Liver (tissue), 9 donors: ENCODE measurements around the gene WRAP73. TPM values are rescaled to one million over a fixed set of nuclear protein-coding genes. Genes with fewer than 3 reads are reported as not detected.
A peak's percentile ranks its signal among the peaks of the same experiment; 100 is the strongest.

Experiments
- DNase-seq: peaks from one replicate; pipeline ENCODE4 v3.0.0-alpha.2; 2017; ENCODE audit warnings: low spot score
- H3K27ac ChIP-seq, 2 donors: one replicate each; pipeline ENCODE4 v1.7.0; 2013; ENCODE audit warnings: inconsistent platforms in 2 of 2, low read length in 2 of 2, control low read depth in 1 of 2, low read depth in 1 of 2, mild to moderate bottlenecking in 1 of 2
- H3K27me3 ChIP-seq, 4 donors: one replicate each; pipeline versions ENCODE4 v1.6.1 to v1.7.0; 2013; ENCODE audit warnings: low read length in 3 of 4, inconsistent platforms in 1 of 4, mild to moderate bottlenecking in 1 of 4, moderate library complexity in 1 of 4; ENCODE audit not compliant: control insufficient read depth in 4 of 4, insufficient read depth in 4 of 4
- H3K36me3 ChIP-seq, 4 donors: one replicate each; pipeline versions ENCODE4 v1.6.1 to v1.7.0; 2013; ENCODE audit warnings: low read length in 3 of 4, mild to moderate bottlenecking in 3 of 4, low read depth in 1 of 4, moderate library complexity in 1 of 4; ENCODE audit not compliant: control insufficient read depth in 4 of 4, insufficient read depth in 3 of 4
- H3K4me1 ChIP-seq, 4 donors: one replicate each; pipeline versions ENCODE4 v1.6.1 to v1.7.0; 2013; ENCODE audit warnings: low read length in 3 of 4, mild to moderate bottlenecking in 3 of 4, moderate library complexity in 1 of 4; ENCODE audit not compliant: control insufficient read depth in 4 of 4, insufficient read depth in 4 of 4
- H3K4me3 ChIP-seq, 3 donors: one replicate each; pipeline versions ENCODE4 v1.6.1 to v1.7.0; 2013; ENCODE audit warnings: low read length in 3 of 3, control low read depth in 1 of 3, low read depth in 1 of 3, mild to moderate bottlenecking in 1 of 3
- H3K9ac ChIP-seq, 2 donors: one replicate each; pipeline ENCODE4 v1.7.0; 2013; ENCODE audit warnings: low read length in 2 of 2, mild to moderate bottlenecking in 2 of 2, moderate library complexity in 2 of 2, control low read depth in 1 of 2, low read depth in 1 of 2
- H3K9me3 ChIP-seq, 4 donors: one replicate each; pipeline versions ENCODE4 v1.6.1 to v1.7.0; 2013; ENCODE audit warnings: low read length in 3 of 4; ENCODE audit not compliant: control insufficient read depth in 4 of 4
- EGR1 ChIP-seq, 2 donors: IDR thresholded peaks; 2 replicates each; pipeline ENCODE4 v1.6.1; 2016 to 2018; ENCODE audit warnings: antibody characterized with exemption in 2 of 2, low read depth in 2 of 2
- FOXA2 ChIP-seq: IDR thresholded peaks from 2 replicates; pipeline ENCODE4 v1.6.1; 2016; ENCODE audit warnings: antibody characterized with exemption
- GABPA ChIP-seq, 2 donors: IDR thresholded peaks in 1 of 2; conservative IDR thresholded peaks in 1 of 2; 2 replicates each; pipeline ENCODE4 v1.6.1; 2016; ENCODE audit warnings: antibody characterized with exemption in 2 of 2, mild to moderate bottlenecking in 1 of 2, moderate library complexity in 1 of 2
- HNF4G ChIP-seq: IDR thresholded peaks from 2 replicates; pipeline ENCODE4 v1.6.1; 2016; ENCODE audit warnings: antibody characterized with exemption
- JUND ChIP-seq, 2 donors: IDR thresholded peaks; 2 replicates each; pipeline ENCODE4 v1.6.1; 2016; ENCODE audit warnings: antibody characterized with exemption in 2 of 2
- MAX ChIP-seq: IDR thresholded peaks from 2 replicates; pipeline ENCODE4 v1.6.1; 2016; ENCODE audit warnings: antibody characterized with exemption
- RAD21 ChIP-seq, 2 donors: IDR thresholded peaks; 2 replicates each; pipeline ENCODE4 v1.6.1; 2016; ENCODE audit warnings: antibody characterized with exemption in 2 of 2, mild to moderate bottlenecking in 2 of 2
- RXRA ChIP-seq, 2 donors: IDR thresholded peaks; 2 replicates each; pipeline ENCODE4 v1.6.1; 2017 to 2018; ENCODE audit warnings: antibody characterized with exemption in 2 of 2, mild to moderate bottlenecking in 1 of 2
- SP1 ChIP-seq: IDR thresholded peaks from 2 replicates; pipeline ENCODE4 v1.6.1; 2018; ENCODE audit warnings: antibody characterized with exemption, mild to moderate bottlenecking
- YY1 ChIP-seq: IDR thresholded peaks from 2 replicates; pipeline ENCODE4 v1.6.1; 2016; ENCODE audit warnings: antibody characterized with exemption, mild to moderate bottlenecking
- ZBTB33 ChIP-seq: IDR thresholded peaks from 2 replicates; pipeline ENCODE4 v1.6.1; 2016; ENCODE audit warnings: antibody characterized with exemption
- WGBS: extraction: QIAGEN DNeasy Blood & Tissue Kit; methylation state at CpG from one replicate; pipeline ENCODE4 v1.1.7; 2013; 5-methylcytosine and 5-hydroxymethylcytosine counted together
- polyA plus RNA-seq, 2 donors: library from polyadenylated mRNA; stranded (reverse) in 1 of 2; unstranded in 1 of 2; fragments of 200-250 nt in 1 of 2; fragments of >200 nt in 1 of 2; fragmentation: Nextera tagmentation in 1 of 2; extraction: Ambion mirVana in 1 of 2; gene quantifications; one replicate each; pipeline versions ENCODE4 v1.2.1 to v1.2.3, GENCODE V29; 2013 to 2015
- total RNA-seq, 2 donors: library from RNA; depleted of rRNA; stranded (reverse); fragments of >200 nt; gene quantifications; one replicate each; pipeline ENCODE4 v1.2.3, GENCODE V29; 2014
- TF ChIP-seq, protein P1 (sequence below): fragments of 150-350 bp; IDR thresholded peaks from 2 replicates; pipeline ENCODE4 v1.5.1; 2017; ENCODE audit warnings: improper control_type of control experiment, low read depth, low read length; ENCODE audit not compliant: missing input control
- TF ChIP-seq, protein P2 (sequence below): IDR thresholded peaks from 2 replicates; pipeline ENCODE4 v1.6.1; 2016; ENCODE audit warnings: antibody characterized with exemption, mild to moderate bottlenecking
- donor health status: healthy.
- donor health status: healthy.
- donor health status: healthy.
- donor health status: healthy.
- donor health status: healthy.

WRAP73 gene
- total and polyA plus RNA-seq, 4 donors: 7.6 to 14.6 (median 10.0) TPM

DNA sequence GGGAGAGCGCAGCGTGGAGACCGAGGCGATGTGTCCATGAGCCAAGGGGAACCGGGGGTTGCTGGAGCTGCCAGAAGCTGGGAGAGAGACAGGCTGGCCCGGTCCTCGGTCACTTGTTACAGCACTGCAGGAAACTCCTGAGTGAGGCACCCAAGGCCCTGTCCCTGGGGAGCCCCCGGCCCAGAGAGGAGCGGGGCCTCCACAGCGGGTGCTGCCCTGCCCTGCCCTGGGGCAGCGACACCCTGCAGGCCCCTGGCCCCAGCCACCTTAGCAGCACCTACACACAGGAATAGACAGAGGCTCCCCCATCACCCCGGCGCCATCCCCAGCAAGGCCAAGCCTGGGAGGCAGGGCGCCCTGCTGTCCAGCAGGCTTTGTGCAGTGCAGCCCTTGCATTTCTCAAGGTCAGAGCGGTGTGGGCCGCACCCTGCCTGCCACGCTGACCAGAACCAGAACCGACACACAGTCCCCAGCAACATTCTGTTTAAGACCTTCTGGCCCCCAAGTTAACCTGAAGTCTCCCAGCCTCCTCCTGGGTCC is 32.0 kb downstream of the WRAP73 start:
- WGBS: 83% methylated on average over 18 of the region's 18 CpGs
- no peaks in the 10 kb centered on the region for H3K9me3 ChIP-seq
- DNase-seq: no peak

GRCh38 chr1:3616861-3617260 is 33.0 kb downstream of the WRAP73 start:
- WGBS: 77% methylated on average over 9 of the region's 9 CpGs
- no peaks in the 10 kb centered on the region for H3K36me3 ChIP-seq
- H3K9ac ChIP-seq: no peak overlapping the region
- no peak overlapping the region for H3K4me3 ChIP-seq
- H3K27me3 ChIP-seq: no peaks in the 10 kb centered on the region
- TF ChIP-seq MAX: no peak
- no peaks in the 10 kb centered on the region for H3K9me3 ChIP-seq
- H3K4me1 ChIP-seq: peaks cover 2 to 10% (median 7%) of the 10 kb centered on the region in 4 donors
- no peak overlapping the region for H3K27ac ChIP-seq
- no peak for DNase-seq

More for the DNA sequence above, 32.0 kb downstream of the WRAP73 start:
- Histone ChIP-seq H3K27me3 (no peaks in the 10 kb centered on the region), H3K4me1 (peaks cover 2 to 19% (median 11%) of the 10 kb centered on the region in 4 donors), H3K36me3 (no peaks in the 10 kb centered on the region), H3K4me3 (no peak overlapping the region), H3K9ac (no peak overlapping the region), H3K27ac (no peak overlapping the region)
- no peak for TF ChIP-seq RXRA (IDR thresholded peaks at IDR 0.05)
- no peak for TF ChIP-seq EGR1 (IDR thresholded peaks at IDR 0.05; ENCODE audit: low read depth in 2 of 2)
- TF ChIP-seq SP1: no peak

DNA sequence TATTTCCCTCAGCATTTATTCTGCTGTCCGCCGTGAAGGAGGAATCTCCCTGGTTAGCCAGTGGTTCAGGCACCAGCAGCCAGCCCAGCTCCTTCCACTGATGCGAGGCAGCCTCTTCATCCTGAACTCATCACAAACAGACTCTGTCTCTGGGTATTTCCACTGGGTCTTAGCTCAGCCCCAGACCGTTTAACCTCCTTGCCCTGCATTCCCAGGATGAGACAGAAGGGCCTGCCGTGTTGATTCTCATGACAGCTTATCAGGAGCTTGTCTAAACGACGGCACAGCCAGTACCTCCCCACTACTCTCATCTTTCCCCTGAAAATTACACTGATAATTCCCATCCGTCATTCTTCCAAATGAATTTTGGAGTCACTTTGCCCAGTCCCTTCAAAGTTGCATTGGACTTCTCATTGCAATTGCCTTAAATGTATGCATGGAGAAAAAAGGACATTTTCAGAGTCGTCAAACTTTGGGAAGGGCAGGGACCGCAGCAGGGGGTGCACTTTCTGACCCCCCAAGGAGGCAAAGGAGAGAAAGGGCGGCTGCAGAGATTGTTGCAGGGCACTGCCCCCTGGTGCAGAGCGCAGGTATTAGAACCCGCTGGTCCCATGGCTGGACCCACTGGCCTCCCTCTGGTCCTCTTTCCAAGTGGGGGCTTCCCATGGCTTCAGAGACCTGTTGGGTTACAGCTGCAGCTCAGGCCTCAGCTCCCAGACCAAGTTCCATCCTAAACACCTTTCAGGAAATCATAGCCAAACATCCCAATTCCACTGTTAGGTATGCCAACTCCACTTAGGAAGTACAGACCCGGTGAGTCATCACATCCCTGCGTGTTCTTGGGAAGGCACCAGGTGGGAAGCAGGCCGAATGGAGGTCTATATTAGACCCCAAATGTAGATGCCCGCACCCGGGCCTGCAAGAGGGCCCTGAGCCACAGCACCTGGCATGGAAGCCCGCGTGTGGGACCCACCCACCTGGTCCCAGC is 34.9 kb downstream of the WRAP73 start:
- Histone ChIP-seq H3K36me3 (no peaks in the 10 kb centered on the region), H3K9ac (no peak overlapping the region), H3K9me3 (no peaks in the 10 kb centered on the region), H3K4me3 (no peak overlapping the region), H3K27ac (no peak overlapping the region), H3K27me3 (no peaks in the 10 kb centered on the region), H3K4me1 (peaks cover 7 to 13% (median 8%) of the 10 kb centered on the region in 4 donors)
- no peak for DNase-seq
- WGBS: 58% methylated on average over 20 of the region's 20 CpGs
- TF ChIP-seq, protein P1, sequence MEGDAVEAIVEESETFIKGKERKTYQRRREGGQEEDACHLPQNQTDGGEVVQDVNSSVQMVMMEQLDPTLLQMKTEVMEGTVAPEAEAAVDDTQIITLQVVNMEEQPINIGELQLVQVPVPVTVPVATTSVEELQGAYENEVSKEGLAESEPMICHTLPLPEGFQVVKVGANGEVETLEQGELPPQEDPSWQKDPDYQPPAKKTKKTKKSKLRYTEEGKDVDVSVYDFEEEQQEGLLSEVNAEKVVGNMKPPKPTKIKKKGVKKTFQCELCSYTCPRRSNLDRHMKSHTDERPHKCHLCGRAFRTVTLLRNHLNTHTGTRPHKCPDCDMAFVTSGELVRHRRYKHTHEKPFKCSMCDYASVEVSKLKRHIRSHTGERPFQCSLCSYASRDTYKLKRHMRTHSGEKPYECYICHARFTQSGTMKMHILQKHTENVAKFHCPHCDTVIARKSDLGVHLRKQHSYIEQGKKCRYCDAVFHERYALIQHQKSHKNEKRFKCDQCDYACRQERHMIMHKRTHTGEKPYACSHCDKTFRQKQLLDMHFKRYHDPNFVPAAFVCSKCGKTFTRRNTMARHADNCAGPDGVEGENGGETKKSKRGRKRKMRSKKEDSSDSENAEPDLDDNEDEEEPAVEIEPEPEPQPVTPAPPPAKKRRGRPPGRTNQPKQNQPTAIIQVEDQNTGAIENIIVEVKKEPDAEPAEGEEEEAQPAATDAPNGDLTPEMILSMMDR: peak; percentile 41
- TF ChIP-seq RAD21 (IDR thresholded peaks at IDR 0.05) (peak in 1 of 2 donors; percentile 66), HNF4G (no peak)

DNA sequence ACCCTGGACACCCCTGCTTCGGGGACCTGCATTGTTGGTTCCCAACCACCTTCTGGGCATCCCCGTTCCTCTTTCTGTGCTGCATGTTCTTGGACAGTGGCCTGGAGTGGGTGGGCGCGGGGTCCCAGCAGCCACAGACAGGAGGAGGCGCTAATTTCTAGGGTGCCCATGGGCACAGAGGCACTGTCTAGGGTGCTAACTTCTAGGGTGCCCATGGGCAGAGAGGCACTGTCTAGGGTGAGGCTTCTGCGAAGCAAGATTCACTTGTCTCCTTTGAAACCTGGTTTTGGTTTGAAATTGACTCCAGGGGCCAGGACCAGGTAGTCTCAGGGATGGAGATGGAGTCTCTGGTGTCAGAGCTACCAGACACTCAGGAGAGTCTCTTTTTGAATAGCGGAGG is 37.8 kb downstream of the WRAP73 start:
- H3K4me1 ChIP-seq: peaks cover 5 to 8% (median 6%) of the 10 kb centered on the region in 4 donors
- H3K9me3 ChIP-seq: no peaks in the 10 kb centered on the region
- DNase-seq: no peak
- no peak overlapping the region for H3K9ac ChIP-seq
- WGBS: 73% methylated on average over 7 of the region's 7 CpGs
- no peak overlapping the region for H3K4me3 ChIP-seq
- H3K27ac ChIP-seq: no peak overlapping the region
- H3K27me3 ChIP-seq: peaks cover 0 to 2% (median 0%) of the 10 kb centered on the region in 4 donors
- no peaks in the 10 kb centered on the region for H3K36me3 ChIP-seq
- TF ChIP-seq JUND (IDR thresholded peaks at IDR 0.05) (no peak), RAD21 (IDR thresholded peaks at IDR 0.05) (no peak), FOXA2 (no peak), MAX (no peak), GABPA (IDR thresholded peaks at IDR 0.05 in 1 of 2, conservative IDR thresholded peaks at IDR 0.05 in 1 of 2) (no peak), YY1 (no peak), ZBTB33 (no peak)
- TF ChIP-seq, protein P2, sequence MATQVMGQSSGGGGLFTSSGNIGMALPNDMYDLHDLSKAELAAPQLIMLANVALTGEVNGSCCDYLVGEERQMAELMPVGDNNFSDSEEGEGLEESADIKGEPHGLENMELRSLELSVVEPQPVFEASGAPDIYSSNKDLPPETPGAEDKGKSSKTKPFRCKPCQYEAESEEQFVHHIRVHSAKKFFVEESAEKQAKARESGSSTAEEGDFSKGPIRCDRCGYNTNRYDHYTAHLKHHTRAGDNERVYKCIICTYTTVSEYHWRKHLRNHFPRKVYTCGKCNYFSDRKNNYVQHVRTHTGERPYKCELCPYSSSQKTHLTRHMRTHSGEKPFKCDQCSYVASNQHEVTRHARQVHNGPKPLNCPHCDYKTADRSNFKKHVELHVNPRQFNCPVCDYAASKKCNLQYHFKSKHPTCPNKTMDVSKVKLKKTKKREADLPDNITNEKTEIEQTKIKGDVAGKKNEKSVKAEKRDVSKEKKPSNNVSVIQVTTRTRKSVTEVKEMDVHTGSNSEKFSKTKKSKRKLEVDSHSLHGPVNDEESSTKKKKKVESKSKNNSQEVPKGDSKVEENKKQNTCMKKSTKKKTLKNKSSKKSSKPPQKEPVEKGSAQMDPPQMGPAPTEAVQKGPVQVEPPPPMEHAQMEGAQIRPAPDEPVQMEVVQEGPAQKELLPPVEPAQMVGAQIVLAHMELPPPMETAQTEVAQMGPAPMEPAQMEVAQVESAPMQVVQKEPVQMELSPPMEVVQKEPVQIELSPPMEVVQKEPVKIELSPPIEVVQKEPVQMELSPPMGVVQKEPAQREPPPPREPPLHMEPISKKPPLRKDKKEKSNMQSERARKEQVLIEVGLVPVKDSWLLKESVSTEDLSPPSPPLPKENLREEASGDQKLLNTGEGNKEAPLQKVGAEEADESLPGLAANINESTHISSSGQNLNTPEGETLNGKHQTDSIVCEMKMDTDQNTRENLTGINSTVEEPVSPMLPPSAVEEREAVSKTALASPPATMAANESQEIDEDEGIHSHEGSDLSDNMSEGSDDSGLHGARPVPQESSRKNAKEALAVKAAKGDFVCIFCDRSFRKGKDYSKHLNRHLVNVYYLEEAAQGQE: no peak
